Measurements from ENCODE around the gene PRSS16.
"Not testable (repeated sequence)": the region's sequence is repeated elsewhere in the genome, so short reads cannot be mapped to it uniquely, and the experiment has no call there.

PRSS16 gene

GRCh38 chr6:27242589-27243265 is 4.8 kb upstream of the PRSS16 start:
- DNase-seq = no peak

- no peak for DNase-seq
Observed at GRCh38 chr6:27248783-27249182, 1.3 kb downstream of the PRSS16 start.

- DNase-seq = no peak
Observed at GRCh38 chr6:27250277-27251111, 3.0 kb downstream of the PRSS16 start.

- DNase-seq = no peak
Observed at GRCh38 chr6:27251112-27251605, 3.7 kb downstream of the PRSS16 start.

GRCh38 chr6:27251606-27252251 is 4.2 kb downstream of the PRSS16 start:
- DNase-seq = no peak

- DNase-seq = no peak
Observed at GRCh38 chr6:27254566-27254965, 7.1 kb downstream of the PRSS16 start.

- no peak for DNase-seq
Observed at GRCh38 chr6:27255866-27256265, 8.4 kb downstream of the PRSS16 start.

GRCh38 chr6:27260369-27260768 is 12.9 kb downstream of the PRSS16 start:
- DNase-seq = no peak

GRCh38 chr6:27260836-27261375 is 13.4 kb downstream of the PRSS16 start:
- no peak for DNase-seq

GRCh38 chr6:27263886-27264285 is 16.4 kb downstream of the PRSS16 start:
- no peak for DNase-seq

GRCh38 chr6:27267003-27267402 is 19.5 kb downstream of the PRSS16 start:
- DNase-seq = not testable (repeated sequence)

- no peak for DNase-seq
Observed at GRCh38 chr6:27267857-27268434, 20.4 kb downstream of the PRSS16 start.

- no peak for DNase-seq
Observed at GRCh38 chr6:27268803-27269202, 21.3 kb downstream of the PRSS16 start.

GRCh38 chr6:27273783-27274182 is 26.3 kb downstream of the PRSS16 start:
- DNase-seq = no peak

GRCh38 chr6:27275025-27275956 is 27.8 kb downstream of the PRSS16 start:
- no peak for DNase-seq

GRCh38 chr6:27279513-27280063 is 32.1 kb downstream of the PRSS16 start:
- DNase-seq = no peak

GRCh38 chr6:27280064-27280539 is 32.6 kb downstream of the PRSS16 start:
- peak; percentile 34 for DNase-seq

- DNase-seq = peak; percentile 40
Observed at GRCh38 chr6:27280540-27281000, 33.1 kb downstream of the PRSS16 start.

- no peak for DNase-seq
Observed at GRCh38 chr6:27281105-27281539, 33.6 kb downstream of the PRSS16 start.

- DNase-seq = no peak
Observed at GRCh38 chr6:27281569-27281968, 34.1 kb downstream of the PRSS16 start.

- no peak for DNase-seq
Observed at GRCh38 chr6:27283279-27283678, 35.8 kb downstream of the PRSS16 start.
